HG03108 (cell line): Measurements from ENCODE around the gene RAB15.
"Not testable (repeated sequence)": the region's sequence is repeated elsewhere in the genome, so short reads cannot be mapped to it uniquely, and the experiment has no call there.

Source experiments
- ATAC-seq: cut with Tn5 transposase; IDR thresholded peaks from one replicate; pipeline ENCODE4 v1.9.1; 2021; ENCODE audit warnings: moderate library complexity; ENCODE audit not compliant: unreplicated experiment

The RAB15 gene

GRCh38 chr14:64913477-64913876 lies 58.7 kb downstream of the RAB15 start:
- ATAC-seq: not testable (repeated sequence)

GRCh38 chr14:64912261-64912660 lies 59.9 kb downstream of the RAB15 start:
- ATAC-seq: no peak

- ATAC-seq: no peak
These were observed 61.2 kb downstream of the RAB15 start for GRCh38 chr14:64910847-64911495.

GRCh38 chr14:64906022-64906421 lies 66.1 kb downstream of the RAB15 start:
- no peak for ATAC-seq

- ATAC-seq: no peak
These were observed 72.2 kb downstream of the RAB15 start for GRCh38 chr14:64899958-64900357.
